Lower leg skin (tissue), 4 donors: ENCODE data around the gene C1QTNF12. TPM values are rescaled to one million over a fixed set of nuclear protein-coding genes. Genes with fewer than 3 reads are reported as not detected.

ENCODE experiments used
- DNase-seq, 2 donors: peaks; one replicate each; pipeline ENCODE4 v3.0.0-alpha.2; 2019; ENCODE audit warnings: low spot score in 2 of 2
- H3K4me3 ChIP-seq: fragments of 200-600 bp; sonication (generic); 2 replicates; pipeline ENCODE4 v1.5.1; 2017; ENCODE audit warnings: mild to moderate bottlenecking, low read depth; ENCODE audit not compliant: poor library complexity, severe bottlenecking
- POLR2A ChIP-seq, 2 donors: fragments of 450-650 bp; IDR thresholded peaks; one replicate each; pipeline ENCODE4 v1.6.1; 2016 to 2017; ENCODE audit warnings: antibody characterized with exemption in 2 of 2, mild to moderate bottlenecking in 1 of 2, moderate library complexity in 1 of 2
- WGBS, 2 donors: methylation state at CpG; one replicate each; pipeline ENCODE4 v1.1.5; 2018; 5-methylcytosine and 5-hydroxymethylcytosine counted together
- intact Hi-C: fragments of 100-400 bp; cut with DNase I; formaldehyde crosslinking; loops from one replicate; pipeline ENCODE4 v1.15.0; 2023; ENCODE audit warnings: low total_unique reads
- total RNA-seq, 4 donors: library from RNA; depleted of rRNA; stranded (reverse); fragments of >200 nt; gene quantifications; one replicate each; pipeline ENCODE4 v1.1.0, GENCODE V29; 2016
- TF ChIP-seq, protein P1 (sequence below), 3 donors: fragments of 450-650 bp; IDR thresholded peaks; one replicate each; pipeline ENCODE4 v1.5.1; 2016; ENCODE audit warnings: antibody characterized with exemption in 3 of 3, mild to moderate bottlenecking in 3 of 3, moderate library complexity in 2 of 3

Gene C1QTNF12, protein sequence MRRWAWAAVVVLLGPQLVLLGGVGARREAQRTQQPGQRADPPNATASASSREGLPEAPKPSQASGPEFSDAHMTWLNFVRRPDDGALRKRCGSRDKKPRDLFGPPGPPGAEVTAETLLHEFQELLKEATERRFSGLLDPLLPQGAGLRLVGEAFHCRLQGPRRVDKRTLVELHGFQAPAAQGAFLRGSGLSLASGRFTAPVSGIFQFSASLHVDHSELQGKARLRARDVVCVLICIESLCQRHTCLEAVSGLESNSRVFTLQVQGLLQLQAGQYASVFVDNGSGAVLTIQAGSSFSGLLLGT
- 1 to 10 TPM in 2 of 4 donors, under 1 TPM in 1, not detected in 1; 0.46 to 9.8 (median 5.9) TPM for total RNA-seq

DNA sequence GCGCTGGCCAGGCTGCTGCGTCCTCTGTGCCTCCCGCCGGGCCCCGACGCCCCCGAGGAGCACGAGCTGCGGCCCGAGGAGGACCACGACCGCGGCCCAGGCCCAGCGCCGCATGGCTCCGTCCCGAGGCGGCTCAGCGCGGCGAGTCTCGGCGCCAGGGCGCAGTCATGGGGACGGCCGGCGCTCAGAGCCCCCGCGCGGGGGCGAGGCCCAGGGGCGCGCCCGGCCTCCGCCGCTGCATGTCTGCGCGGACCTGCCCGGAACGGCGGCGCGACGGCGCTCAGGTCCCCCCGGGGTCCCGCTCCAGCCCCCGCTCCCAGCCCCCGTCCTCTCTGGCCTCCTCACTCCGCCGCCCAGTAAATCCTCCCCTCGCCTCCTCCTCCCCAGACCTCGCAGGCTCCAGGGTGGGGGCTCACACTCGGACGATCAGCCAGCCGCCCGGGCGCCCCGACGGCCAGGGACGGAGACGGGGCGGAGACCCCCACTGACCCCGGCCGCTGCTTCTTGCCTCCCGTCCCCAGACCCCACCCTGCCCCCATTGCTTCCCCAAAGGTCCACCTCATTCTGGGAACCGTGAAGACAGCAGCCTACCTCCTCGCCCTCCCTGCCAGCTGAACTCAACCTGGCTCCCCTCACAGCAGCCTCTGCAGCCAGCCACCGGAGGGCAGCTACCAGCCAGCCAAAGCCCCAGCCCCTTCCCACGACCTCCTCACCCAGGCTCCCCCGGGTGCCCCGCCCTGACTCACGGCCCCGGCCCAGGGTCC, at the start of gene C1QTNF12:
C1QTNF12 (minus strand) TSS at position 146 of the 764 bp plus-strand sequence; CDS start at position 114, 32 bp downstream.
- no peak within 1 kb of the TSS for H3K4me3 ChIP-seq
- TF ChIP-seq, protein P1, sequence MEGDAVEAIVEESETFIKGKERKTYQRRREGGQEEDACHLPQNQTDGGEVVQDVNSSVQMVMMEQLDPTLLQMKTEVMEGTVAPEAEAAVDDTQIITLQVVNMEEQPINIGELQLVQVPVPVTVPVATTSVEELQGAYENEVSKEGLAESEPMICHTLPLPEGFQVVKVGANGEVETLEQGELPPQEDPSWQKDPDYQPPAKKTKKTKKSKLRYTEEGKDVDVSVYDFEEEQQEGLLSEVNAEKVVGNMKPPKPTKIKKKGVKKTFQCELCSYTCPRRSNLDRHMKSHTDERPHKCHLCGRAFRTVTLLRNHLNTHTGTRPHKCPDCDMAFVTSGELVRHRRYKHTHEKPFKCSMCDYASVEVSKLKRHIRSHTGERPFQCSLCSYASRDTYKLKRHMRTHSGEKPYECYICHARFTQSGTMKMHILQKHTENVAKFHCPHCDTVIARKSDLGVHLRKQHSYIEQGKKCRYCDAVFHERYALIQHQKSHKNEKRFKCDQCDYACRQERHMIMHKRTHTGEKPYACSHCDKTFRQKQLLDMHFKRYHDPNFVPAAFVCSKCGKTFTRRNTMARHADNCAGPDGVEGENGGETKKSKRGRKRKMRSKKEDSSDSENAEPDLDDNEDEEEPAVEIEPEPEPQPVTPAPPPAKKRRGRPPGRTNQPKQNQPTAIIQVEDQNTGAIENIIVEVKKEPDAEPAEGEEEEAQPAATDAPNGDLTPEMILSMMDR (IDR thresholded peaks at IDR 0.05): no peak
- TF ChIP-seq POLR2A (IDR thresholded peaks at IDR 0.05): no peak
- intact Hi-C loops: no loop called here
- WGBS, 2 donors: 11 to 14% methylated on average over 21 to 24 of the region's 74 CpGs
- DNase-seq: no peak

DNA sequence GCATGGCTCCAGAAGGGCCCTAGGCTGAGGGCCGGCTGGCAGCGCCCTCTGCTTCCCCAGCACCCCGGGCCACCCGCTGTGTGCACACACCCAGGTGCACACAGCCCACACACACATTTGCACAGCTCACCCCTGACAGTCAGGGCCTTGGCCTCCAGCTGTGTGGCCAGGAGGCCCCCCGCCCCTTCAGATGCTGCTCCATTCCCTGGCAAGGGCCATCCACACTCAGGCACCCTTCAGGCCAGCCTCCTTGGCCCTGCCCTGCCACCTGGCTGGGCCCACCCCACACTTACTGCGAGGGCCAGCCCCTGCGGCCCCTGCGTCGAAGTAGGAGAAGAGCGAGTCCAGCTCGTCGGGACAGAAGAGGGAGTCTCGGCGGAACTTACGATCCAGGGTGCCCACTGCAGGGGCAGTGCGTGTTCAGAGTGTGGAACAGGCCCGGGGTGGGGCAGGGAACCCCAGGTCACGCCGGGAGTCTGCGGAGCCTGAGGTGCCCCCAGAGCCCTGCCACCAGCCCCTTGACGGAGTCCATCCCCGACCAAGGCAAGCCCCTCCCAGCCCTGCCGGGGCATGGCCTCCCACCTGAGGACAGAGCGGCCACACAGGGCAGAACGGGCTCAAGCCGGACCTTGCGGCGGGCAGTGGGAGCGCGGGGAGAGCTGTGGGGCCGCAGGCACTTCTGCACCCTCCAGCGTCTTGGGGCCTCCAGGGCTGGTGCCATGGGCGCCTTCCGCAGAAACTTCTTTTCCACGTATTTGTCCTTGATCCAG, 48.8 kb upstream of the C1QTNF12 start:
- no peak for DNase-seq
- H3K4me3 ChIP-seq: no peak overlapping the region
- no peak for TF ChIP-seq POLR2A (IDR thresholded peaks at IDR 0.05)
- TF ChIP-seq, protein P1 (IDR thresholded peaks at IDR 0.05): no peak
- intact Hi-C loops: no loop called here
- 94 to 96% methylated on average over 30 to 31 of the region's 35 CpGs for WGBS, 2 donors

DNA sequence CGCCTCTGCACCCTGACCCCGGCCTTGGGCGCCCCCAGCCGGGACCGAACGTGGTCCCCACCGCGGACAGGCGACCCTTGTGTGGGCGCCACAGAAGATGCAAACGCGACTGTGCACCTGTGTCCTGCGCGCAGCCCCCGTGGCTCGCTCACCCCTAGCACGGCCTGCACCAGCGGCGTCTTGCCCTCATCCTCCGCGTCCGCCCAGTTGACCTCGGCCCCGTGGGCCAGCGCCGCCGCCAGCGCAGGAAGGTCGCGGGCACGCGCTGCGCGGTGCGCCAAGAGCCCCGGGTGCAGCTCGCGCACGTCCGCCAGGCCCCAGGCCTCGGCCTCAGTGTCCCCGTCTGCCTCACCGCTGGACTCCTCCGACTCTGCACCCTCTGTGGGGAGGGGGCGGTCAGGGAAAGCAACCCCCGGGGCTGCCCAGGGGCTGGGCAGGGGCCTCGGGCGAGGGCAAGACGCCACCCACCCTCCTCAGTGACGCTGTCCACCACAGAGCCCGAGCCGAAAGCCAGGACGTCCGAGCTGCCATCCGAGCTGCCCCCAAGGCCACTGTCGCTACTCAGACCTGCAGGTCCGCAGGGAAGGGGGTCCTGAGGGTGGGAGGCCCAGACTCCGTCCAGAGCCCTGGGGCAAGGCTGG, 47.8 kb upstream of the C1QTNF12 start:
- TF ChIP-seq, protein P1 (IDR thresholded peaks at IDR 0.05): no peak
- no peak for TF ChIP-seq POLR2A (IDR thresholded peaks at IDR 0.05)
- H3K4me3 ChIP-seq: no peak overlapping the region
- WGBS, 2 donors: 90 to 93% methylated on average over 48 to 56 of the region's 58 CpGs
- intact Hi-C loops: no loop called here
- DNase-seq: no peak

DNA sequence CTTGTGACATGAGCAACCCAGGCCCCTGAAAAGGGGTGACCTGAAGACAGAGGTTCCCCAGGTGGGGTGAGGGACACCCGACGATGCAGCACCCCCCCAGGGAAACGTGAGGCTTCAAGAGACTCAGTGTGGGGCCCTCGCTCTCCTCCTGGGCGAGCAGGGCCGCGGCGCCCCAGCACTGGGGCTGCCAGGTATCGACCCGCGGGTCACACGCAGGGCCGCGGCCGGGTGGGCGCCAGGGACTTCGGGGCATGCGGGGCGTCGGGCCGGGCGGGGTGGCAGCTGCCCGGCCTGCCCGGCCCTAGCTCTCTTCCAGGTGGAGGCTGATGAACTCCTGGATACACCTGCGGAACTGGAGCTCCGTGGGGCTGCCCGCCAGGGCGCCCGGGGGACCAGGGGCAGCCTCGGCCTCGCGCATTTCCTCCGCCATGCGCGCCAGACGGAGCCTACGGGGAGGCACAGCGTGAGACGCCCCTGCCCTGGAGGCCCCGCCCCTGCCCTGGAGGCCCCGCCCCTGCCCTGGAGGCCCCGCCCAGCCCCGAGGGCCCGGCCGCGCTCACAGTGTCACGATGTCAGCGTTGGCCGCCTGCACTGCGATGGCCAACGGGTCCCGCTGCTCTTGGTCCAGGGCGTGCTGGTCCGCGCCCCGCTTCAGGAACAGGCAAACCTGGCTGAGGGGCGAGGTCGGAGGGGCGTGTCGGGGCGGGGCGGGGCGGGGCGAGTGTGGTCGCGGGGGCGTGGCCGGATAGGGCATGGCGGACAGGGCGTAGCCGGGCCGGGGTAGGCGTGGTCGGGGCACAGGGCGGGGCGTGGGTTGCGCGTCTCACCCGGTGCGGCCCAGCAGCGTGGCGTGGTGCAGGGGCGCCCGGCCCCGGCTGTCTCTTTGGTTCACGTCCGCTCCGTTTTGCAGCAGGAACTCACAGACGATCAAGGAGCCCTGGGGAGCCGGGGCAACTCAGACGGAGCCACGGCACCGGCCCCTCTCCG, 47.0 kb upstream of the C1QTNF12 start:
- H3K4me3 ChIP-seq: no peak overlapping the region
- no peak for DNase-seq
- intact Hi-C loops: loop anchor here (2.0 kb wide), 1 partner anchor 171 kb away; no protein-coding TSS in a partner anchor
- 74 to 77% methylated on average over 41 to 65 of the region's 94 CpGs for WGBS, 2 donors
- TF ChIP-seq POLR2A (IDR thresholded peaks at IDR 0.05): no peak
- TF ChIP-seq, protein P1 (IDR thresholded peaks at IDR 0.05): no peak
